Left ventricle myocardium inferior (tissue), 1 donor: ENCODE results near the gene PLCB2. TPM values are rescaled to one million over a fixed set of nuclear protein-coding genes. Genes with fewer than 3 reads are reported as not detected.

Experiments used
- DNase-seq: peaks from one replicate; pipeline ENCODE4 v3.0.0-alpha.2; 2020
- H3K27ac ChIP-seq: fragments of 200-600 bp; replicated peaks from 2 replicates; pipeline ENCODE4 v1.8.0; 2021
- H3K27me3 ChIP-seq: fragments of 200-600 bp; 2 replicates; pipeline ENCODE4 v1.8.0; 2021; ENCODE audit warnings: low read depth
- H3K36me3 ChIP-seq: fragments of 200-600 bp; 2 replicates; pipeline ENCODE4 v1.8.0; 2021
- H3K4me1 ChIP-seq: fragments of 200-600 bp; 2 replicates; pipeline ENCODE4 v1.8.0; 2021
- H3K4me3 ChIP-seq: fragments of 200-600 bp; 2 replicates; pipeline ENCODE4 v1.8.0; 2021; ENCODE audit warnings: mild to moderate bottlenecking, moderate library complexity
- H3K9me3 ChIP-seq: fragments of 200-600 bp; replicated peaks from 2 replicates; pipeline ENCODE4 v1.8.0; 2021
- intact Hi-C: fragments of 100-400 bp; cut with micrococcal nuclease; formaldehyde crosslinking; loops from one replicate; pipeline ENCODE4 v1.11.0; 2022
- total RNA-seq: library from RNA; stranded (reverse); fragmentation: NEBNext Ultra II Directional; extraction: Animal tissue kit (Norgen Biotek cat#: 25700); gene quantifications from one replicate; pipeline ENCODE4 v1.2.1, GENCODE V29; 2021
- TF ChIP-seq, protein P1 (sequence below): fragments of 200-600 bp; IDR thresholded peaks from 2 replicates; pipeline ENCODE4 v1.8.0; 2021; ENCODE audit warnings: antibody characterized with exemption, mild to moderate bottlenecking, borderline replicate concordance
- donor health status: DM: no; HTN: yes; CAD: no; lungs with severe emphysema.

PLCB2 gene
- total RNA-seq, 1 donor from 2014 or later = 8.5 TPM

- peaks cover 11% of the 10 kb centered on the region for H3K4me1 ChIP-seq
- H3K9me3 ChIP-seq = no peaks in the 10 kb centered on the region
- DNase-seq = no peak
- H3K27ac ChIP-seq = no peak overlapping the region
- intact Hi-C loops = no loop called here
- no peak overlapping the region for H3K4me3 ChIP-seq
- H3K36me3 ChIP-seq = no peaks in the 10 kb centered on the region
- H3K27me3 ChIP-seq = peaks cover 33% of the 10 kb centered on the region
- TF ChIP-seq, protein P1, sequence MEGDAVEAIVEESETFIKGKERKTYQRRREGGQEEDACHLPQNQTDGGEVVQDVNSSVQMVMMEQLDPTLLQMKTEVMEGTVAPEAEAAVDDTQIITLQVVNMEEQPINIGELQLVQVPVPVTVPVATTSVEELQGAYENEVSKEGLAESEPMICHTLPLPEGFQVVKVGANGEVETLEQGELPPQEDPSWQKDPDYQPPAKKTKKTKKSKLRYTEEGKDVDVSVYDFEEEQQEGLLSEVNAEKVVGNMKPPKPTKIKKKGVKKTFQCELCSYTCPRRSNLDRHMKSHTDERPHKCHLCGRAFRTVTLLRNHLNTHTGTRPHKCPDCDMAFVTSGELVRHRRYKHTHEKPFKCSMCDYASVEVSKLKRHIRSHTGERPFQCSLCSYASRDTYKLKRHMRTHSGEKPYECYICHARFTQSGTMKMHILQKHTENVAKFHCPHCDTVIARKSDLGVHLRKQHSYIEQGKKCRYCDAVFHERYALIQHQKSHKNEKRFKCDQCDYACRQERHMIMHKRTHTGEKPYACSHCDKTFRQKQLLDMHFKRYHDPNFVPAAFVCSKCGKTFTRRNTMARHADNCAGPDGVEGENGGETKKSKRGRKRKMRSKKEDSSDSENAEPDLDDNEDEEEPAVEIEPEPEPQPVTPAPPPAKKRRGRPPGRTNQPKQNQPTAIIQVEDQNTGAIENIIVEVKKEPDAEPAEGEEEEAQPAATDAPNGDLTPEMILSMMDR = no peak
Measured at GRCh38 chr15:40242601-40243000, 65.1 kb downstream of the PLCB2 start.

- H3K36me3 ChIP-seq = no peaks in the 10 kb centered on the region
- no peak overlapping the region for H3K4me3 ChIP-seq
- DNase-seq = no peak
- intact Hi-C loops = no loop called here
- no peak overlapping the region for H3K27ac ChIP-seq
- no peaks in the 10 kb centered on the region for H3K9me3 ChIP-seq
- H3K4me1 ChIP-seq = peaks cover 11% of the 10 kb centered on the region
- peaks cover 33% of the 10 kb centered on the region for H3K27me3 ChIP-seq
- TF ChIP-seq, protein P1 = no peak
Measured at GRCh38 chr15:40242213-40242599, 65.5 kb downstream of the PLCB2 start.

GRCh38 chr15:40241269-40242212 is 66.2 kb downstream of the PLCB2 start:
- Histone ChIP-seq H3K4me1 (peaks cover 11% of the 10 kb centered on the region), H3K36me3 (no peaks in the 10 kb centered on the region), H3K27me3 (peaks cover 33% of the 10 kb centered on the region), H3K27ac (no peak overlapping the region), H3K9me3 (no peaks in the 10 kb centered on the region), H3K4me3 (no peak overlapping the region)
- intact Hi-C loops = no loop called here
- DNase-seq = no peak
- TF ChIP-seq, protein P1 = no peak

GRCh38 chr15:40240619-40241221 is 67.0 kb downstream of the PLCB2 start:
- TF ChIP-seq, protein P1 = no peak
- no peak overlapping the region for H3K4me3 ChIP-seq
- intact Hi-C loops = no loop called here
- no peaks in the 10 kb centered on the region for H3K36me3 ChIP-seq
- H3K27ac ChIP-seq = no peak overlapping the region
- no peak for DNase-seq
- peaks cover 33% of the 10 kb centered on the region for H3K27me3 ChIP-seq
- H3K4me1 ChIP-seq = peaks cover 11% of the 10 kb centered on the region
- H3K9me3 ChIP-seq = no peaks in the 10 kb centered on the region

- H3K36me3 ChIP-seq = no peaks in the 10 kb centered on the region
- H3K27ac ChIP-seq = no peak overlapping the region
- H3K27me3 ChIP-seq = peaks cover 33% of the 10 kb centered on the region
- H3K4me1 ChIP-seq = peaks cover 11% of the 10 kb centered on the region
- H3K4me3 ChIP-seq = no peak overlapping the region
- H3K9me3 ChIP-seq = no peaks in the 10 kb centered on the region
- intact Hi-C loops = no loop called here
- TF ChIP-seq, protein P1 = no peak
- no peak for DNase-seq
Measured at GRCh38 chr15:40239693-40240618, 67.8 kb downstream of the PLCB2 start.
